ENCODE measurements around the gene CROCC.
"Not testable (repeated sequence)": the region's sequence is repeated elsewhere in the genome, so short reads cannot be mapped to it uniquely, and the experiment has no call there.

CROCC gene

GRCh38 chr1:16960560-16961296 lies 39.0 kb downstream of the CROCC start:
- TF ChIP-seq POLR2A (IDR thresholded peaks at IDR 0.05; ENCODE audit: low read length), result no peak
- TF ChIP-seq GATA1 (IDR thresholded peaks at IDR 0.05; ENCODE audit: low read depth, low read length), result no peak
- DNase-seq, result peak; percentile 81

GRCh38 chr1:16961297-16962133 lies 39.8 kb downstream of the CROCC start:
- TF ChIP-seq GATA1 (IDR thresholded peaks at IDR 0.05; ENCODE audit: low read depth, low read length), result no peak
- TF ChIP-seq POLR2A (IDR thresholded peaks at IDR 0.05; ENCODE audit: low read length), result no peak
- DNase-seq, result no peak

- not testable (repeated sequence) for DNase-seq
Observed at GRCh38 chr1:16964169-16964568, 42.4 kb downstream of the CROCC start.

GRCh38 chr1:16965486-16966067 lies 43.8 kb downstream of the CROCC start:
- no peak for TF ChIP-seq POLR2A (IDR thresholded peaks at IDR 0.05; ENCODE audit: low read length)
- TF ChIP-seq GATA1 (IDR thresholded peaks at IDR 0.05; ENCODE audit: low read depth, low read length), result no peak
- DNase-seq, result no peak

- no peak for DNase-seq
- TF ChIP-seq POLR2A (IDR thresholded peaks at IDR 0.05; ENCODE audit: low read length), result no peak
- no peak for TF ChIP-seq GATA1 (IDR thresholded peaks at IDR 0.05; ENCODE audit: low read depth, low read length)
Observed at GRCh38 chr1:16966282-16966681, 44.6 kb downstream of the CROCC start.

- no peak for TF ChIP-seq POLR2A (IDR thresholded peaks at IDR 0.05; ENCODE audit: low read length)
- no peak for TF ChIP-seq GATA1 (IDR thresholded peaks at IDR 0.05; ENCODE audit: low read depth, low read length)
- DNase-seq, result no peak
Observed at GRCh38 chr1:16967095-16967575, 45.4 kb downstream of the CROCC start.

GRCh38 chr1:16967962-16968361 lies 46.2 kb downstream of the CROCC start:
- DNase-seq, result no peak
- TF ChIP-seq GATA1 (IDR thresholded peaks at IDR 0.05; ENCODE audit: low read depth, low read length) (no peak), POLR2A (IDR thresholded peaks at IDR 0.05; ENCODE audit: low read length) (no peak)

- TF ChIP-seq POLR2A (IDR thresholded peaks at IDR 0.05; ENCODE audit: low read length), result no peak
- no peak for DNase-seq
Observed at GRCh38 chr1:16968372-16968771, 46.6 kb downstream of the CROCC start.

GRCh38 chr1:16969057-16969611 lies 47.4 kb downstream of the CROCC start:
- no peak for DNase-seq
- TF ChIP-seq GATA1 (IDR thresholded peaks at IDR 0.05; ENCODE audit: low read depth, low read length) (no peak), POLR2A (IDR thresholded peaks at IDR 0.05; ENCODE audit: low read length) (no peak)

GRCh38 chr1:16969651-16970050 lies 47.9 kb downstream of the CROCC start:
- no peak for DNase-seq
- no peak for TF ChIP-seq POLR2A (IDR thresholded peaks at IDR 0.05; ENCODE audit: low read length)
- TF ChIP-seq GATA1 (IDR thresholded peaks at IDR 0.05; ENCODE audit: low read depth, low read length), result no peak

GRCh38 chr1:16970132-16970910 lies 48.6 kb downstream of the CROCC start:
- TF ChIP-seq GATA1 (IDR thresholded peaks at IDR 0.05; ENCODE audit: low read depth, low read length) (no peak), POLR2A (IDR thresholded peaks at IDR 0.05; ENCODE audit: low read length) (no peak)
- no peak for DNase-seq

- TF ChIP-seq POLR2A (IDR thresholded peaks at IDR 0.05; ENCODE audit: low read length) (no peak), GATA1 (IDR thresholded peaks at IDR 0.05; ENCODE audit: low read depth, low read length) (no peak)
- DNase-seq, result peak in 1 of 2 experiments; percentile 19
Observed at GRCh38 chr1:16971341-16972188, 49.8 kb downstream of the CROCC start.

Measured in erythroblast (primary cell).